ENCODE measurements around the gene MRPL14. TPM values are rescaled to one million over a fixed set of nuclear protein-coding genes. Genes with fewer than 3 reads are reported as not detected.

The MRPL14 gene
- total RNA-seq, 1 experiment from 2014 or later: 69.6 TPM

DNA sequence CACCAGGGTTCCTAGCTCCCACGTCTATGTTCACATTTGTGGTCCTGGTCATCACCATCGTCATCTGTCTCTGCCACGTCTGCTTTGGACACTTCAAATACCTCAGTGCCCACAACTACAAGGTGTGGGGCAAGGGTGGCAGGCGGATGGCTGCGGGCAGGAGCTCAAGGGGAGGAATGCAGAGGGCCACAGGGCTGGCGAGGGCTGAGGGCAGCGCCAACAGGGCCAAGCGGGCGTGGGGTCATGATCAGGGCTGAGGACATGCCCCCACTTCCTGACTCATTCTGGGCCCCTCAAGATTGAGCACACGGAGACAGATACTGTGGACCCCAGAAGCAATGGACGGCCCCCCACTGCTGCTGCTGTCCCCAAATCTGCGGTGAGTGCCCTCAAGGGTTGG, 26.8 kb upstream of the MRPL14 start:
- Histone ChIP-seq H3K27me3 (ENCODE audit: insufficient read depth, low read length) (no peaks in the 10 kb centered on the region), H4K20me1 (ENCODE audit: insufficient read depth) (no peaks in the 10 kb centered on the region), H3K27ac (ENCODE audit: low read depth, low read length) (no peak overlapping the region), H3K79me2 (ENCODE audit: insufficient read depth, low read length) (no peaks in the 10 kb centered on the region), H3K9me2 (ENCODE audit: insufficient read depth) (no peaks in the 10 kb centered on the region), H2AFZ (ENCODE audit: low read depth, low read length, poor library complexity, severe bottlenecking) (no peak overlapping the region), H3K9me3 (ENCODE audit: control insufficient read depth in 1 of 2, insufficient read depth in 1 of 2, low read depth in 1 of 2, low read length in 2 of 2) (no peaks in the 10 kb centered on the region), H3K36me3 (ENCODE audit: control insufficient read depth in 1 of 2, insufficient read depth in 2 of 2, low read length in 2 of 2) (peaks cover 4 to 8% of the 10 kb centered on the region in 2 experiments; a peak in 3 of 4 replicates), H3K4me2 (ENCODE audit: low read length) (no peak overlapping the region), H3K9ac (ENCODE audit: low read length) (no peak overlapping the region), H3K4me1 (ENCODE audit: control insufficient read depth in 1 of 2, insufficient read depth in 2 of 2, low read length in 2 of 2) (peaks cover 0 to 6% of the 10 kb centered on the region in 2 experiments; a peak in 1 of 4 replicates), H3K4me3 (replicated peaks in 1 of 2; ENCODE audit: low read depth in 1 of 2, low read length in 2 of 2) (no peak overlapping the region)
- DNase-seq (ENCODE audit: low read depth, low spot score) (no peak), ATAC-seq (no peak)
- CTCF ChIA-PET: interaction anchor here (1.0 to 2.4 kb wide), 2 partner anchors 27 to 58 kb away, joined by 3 to 10 read pairs; partner anchors contain the start of genes MRPL14 and TMEM63B
- POLR2A ChIA-PET: no interaction called here
- BruUV-seq (replicated peaks): no TSS peak
- TF ChIP-seq EZH2phosphoT487 (IDR thresholded peaks at IDR 0.05; ENCODE audit: borderline replicate concordance): no peak
- no peak for TF ChIP-seq ZFX (IDR thresholded peaks at IDR 0.05)
- TF ChIP-seq, protein P1, sequence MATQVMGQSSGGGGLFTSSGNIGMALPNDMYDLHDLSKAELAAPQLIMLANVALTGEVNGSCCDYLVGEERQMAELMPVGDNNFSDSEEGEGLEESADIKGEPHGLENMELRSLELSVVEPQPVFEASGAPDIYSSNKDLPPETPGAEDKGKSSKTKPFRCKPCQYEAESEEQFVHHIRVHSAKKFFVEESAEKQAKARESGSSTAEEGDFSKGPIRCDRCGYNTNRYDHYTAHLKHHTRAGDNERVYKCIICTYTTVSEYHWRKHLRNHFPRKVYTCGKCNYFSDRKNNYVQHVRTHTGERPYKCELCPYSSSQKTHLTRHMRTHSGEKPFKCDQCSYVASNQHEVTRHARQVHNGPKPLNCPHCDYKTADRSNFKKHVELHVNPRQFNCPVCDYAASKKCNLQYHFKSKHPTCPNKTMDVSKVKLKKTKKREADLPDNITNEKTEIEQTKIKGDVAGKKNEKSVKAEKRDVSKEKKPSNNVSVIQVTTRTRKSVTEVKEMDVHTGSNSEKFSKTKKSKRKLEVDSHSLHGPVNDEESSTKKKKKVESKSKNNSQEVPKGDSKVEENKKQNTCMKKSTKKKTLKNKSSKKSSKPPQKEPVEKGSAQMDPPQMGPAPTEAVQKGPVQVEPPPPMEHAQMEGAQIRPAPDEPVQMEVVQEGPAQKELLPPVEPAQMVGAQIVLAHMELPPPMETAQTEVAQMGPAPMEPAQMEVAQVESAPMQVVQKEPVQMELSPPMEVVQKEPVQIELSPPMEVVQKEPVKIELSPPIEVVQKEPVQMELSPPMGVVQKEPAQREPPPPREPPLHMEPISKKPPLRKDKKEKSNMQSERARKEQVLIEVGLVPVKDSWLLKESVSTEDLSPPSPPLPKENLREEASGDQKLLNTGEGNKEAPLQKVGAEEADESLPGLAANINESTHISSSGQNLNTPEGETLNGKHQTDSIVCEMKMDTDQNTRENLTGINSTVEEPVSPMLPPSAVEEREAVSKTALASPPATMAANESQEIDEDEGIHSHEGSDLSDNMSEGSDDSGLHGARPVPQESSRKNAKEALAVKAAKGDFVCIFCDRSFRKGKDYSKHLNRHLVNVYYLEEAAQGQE (IDR thresholded peaks at IDR 0.05; ENCODE audit: low read depth): no peak
- TF ChIP-seq SP1 (IDR thresholded peaks at IDR 0.05; ENCODE audit: low read depth): no peak
- TF ChIP-seq CBX3 (IDR thresholded peaks at IDR 0.05; ENCODE audit: low read depth): no peak
- TF ChIP-seq FOSL1 (IDR thresholded peaks at IDR 0.05; ENCODE audit: low read depth): no peak
- TF ChIP-seq YY1 (IDR thresholded peaks at IDR 0.05; ENCODE audit: extremely low read depth, insufficient replicate concordance, low read depth, low read length): no peak
- TF ChIP-seq POLR2A (IDR thresholded peaks at IDR 0.05; ENCODE audit: borderline replicate concordance, extremely low read depth, insufficient read depth, insufficient read length): no peak
- TF ChIP-seq POLR2AphosphoS5 (IDR thresholded peaks at IDR 0.05; ENCODE audit: low read depth, low read length): no peak
- no peak for TF ChIP-seq ELF1 (IDR thresholded peaks at IDR 0.05; ENCODE audit: borderline replicate concordance, low read depth)
- TF ChIP-seq, protein P2, sequence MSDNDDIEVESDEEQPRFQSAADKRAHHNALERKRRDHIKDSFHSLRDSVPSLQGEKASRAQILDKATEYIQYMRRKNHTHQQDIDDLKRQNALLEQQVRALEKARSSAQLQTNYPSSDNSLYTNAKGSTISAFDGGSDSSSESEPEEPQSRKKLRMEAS (IDR thresholded peaks at IDR 0.05): no peak
- TF ChIP-seq, protein P3, sequence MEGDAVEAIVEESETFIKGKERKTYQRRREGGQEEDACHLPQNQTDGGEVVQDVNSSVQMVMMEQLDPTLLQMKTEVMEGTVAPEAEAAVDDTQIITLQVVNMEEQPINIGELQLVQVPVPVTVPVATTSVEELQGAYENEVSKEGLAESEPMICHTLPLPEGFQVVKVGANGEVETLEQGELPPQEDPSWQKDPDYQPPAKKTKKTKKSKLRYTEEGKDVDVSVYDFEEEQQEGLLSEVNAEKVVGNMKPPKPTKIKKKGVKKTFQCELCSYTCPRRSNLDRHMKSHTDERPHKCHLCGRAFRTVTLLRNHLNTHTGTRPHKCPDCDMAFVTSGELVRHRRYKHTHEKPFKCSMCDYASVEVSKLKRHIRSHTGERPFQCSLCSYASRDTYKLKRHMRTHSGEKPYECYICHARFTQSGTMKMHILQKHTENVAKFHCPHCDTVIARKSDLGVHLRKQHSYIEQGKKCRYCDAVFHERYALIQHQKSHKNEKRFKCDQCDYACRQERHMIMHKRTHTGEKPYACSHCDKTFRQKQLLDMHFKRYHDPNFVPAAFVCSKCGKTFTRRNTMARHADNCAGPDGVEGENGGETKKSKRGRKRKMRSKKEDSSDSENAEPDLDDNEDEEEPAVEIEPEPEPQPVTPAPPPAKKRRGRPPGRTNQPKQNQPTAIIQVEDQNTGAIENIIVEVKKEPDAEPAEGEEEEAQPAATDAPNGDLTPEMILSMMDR (IDR thresholded peaks at IDR 0.05 in 2 of 3, conservative IDR thresholded peaks at IDR 0.05 in 1 of 3; ENCODE audit: borderline replicate concordance in 1 of 3, insufficient read depth in 1 of 3, low read depth in 2 of 3, low read length in 2 of 3): no peak
- no peak for TF ChIP-seq CEBPB (IDR thresholded peaks at IDR 0.05; ENCODE audit: low read depth)
- TF ChIP-seq RAD21 (IDR thresholded peaks at IDR 0.05; ENCODE audit: low read depth): no peak
- no peak for TF ChIP-seq TCF7L2 (IDR thresholded peaks at IDR 0.05; ENCODE audit: borderline replicate concordance, extremely low read depth, insufficient read depth, insufficient read length)
- no peak for TF ChIP-seq ZNF274 (IDR thresholded peaks at IDR 0.05; ENCODE audit: low read depth, low read length)
- TF ChIP-seq JUND (IDR thresholded peaks at IDR 0.05): no peak
- no peak for TF ChIP-seq EGR1 (IDR thresholded peaks at IDR 0.05; ENCODE audit: low read depth)
- RAD21 ChIA-PET (ENCODE audit: low non-redundant PET in 1 of 2, low total read pairs in 2 of 2, uncharacterized antibody in 2 of 2, unreplicated experiment in 2 of 2): no interaction called here
- intact Hi-C loops (cut with micrococcal nuclease): no loop called here

Measured in HCT116 (cell line).